Measurements from ENCODE around the gene DOK6. TPM values are rescaled to one million over a fixed set of nuclear protein-coding genes. Genes with fewer than 3 reads are reported as not detected.

The DOK6 gene
- total RNA-seq, 1 experiment from 2014 or later: not detected

DNA sequence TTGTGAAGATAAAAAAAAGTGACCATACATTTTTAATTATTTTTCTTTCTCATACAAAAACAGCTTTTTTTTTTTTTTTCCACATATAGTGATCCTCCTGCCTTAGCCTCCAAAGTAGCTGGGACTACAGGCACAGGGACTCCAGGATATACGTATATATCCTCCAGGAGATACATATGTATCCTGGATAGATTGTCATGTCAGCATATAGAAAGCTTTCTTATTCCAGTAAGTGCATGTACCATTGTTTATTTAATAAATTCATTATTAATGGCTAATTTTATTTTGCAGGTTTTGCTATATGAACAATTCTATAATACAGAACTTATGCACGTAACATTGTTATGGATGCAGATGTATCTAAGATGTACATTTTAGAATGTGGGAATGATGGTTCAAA lies 138.7 kb downstream of the DOK6 start:
- ATAC-seq (no peak), DNase-seq (no peak)
- Histone ChIP-seq H3K36me3 (ENCODE audit: low read depth, low read length) (no peaks in the 10 kb centered on the region), H3K4me2 (ENCODE audit: low read length) (no peak overlapping the region), H3F3A (ENCODE audit: low read length, unreplicated experiment) (no peaks in the 10 kb centered on the region), H3K9ac (ENCODE audit: low read length) (no peak overlapping the region), H3K4me1 (ENCODE audit: insufficient read depth, low read length) (no peaks in the 10 kb centered on the region), H2AFZ (ENCODE audit: low read length) (no peak overlapping the region), H3K4me3 (ENCODE audit: low read length) (no peak overlapping the region), H4K20me1 (ENCODE audit: low read length) (no peaks in the 10 kb centered on the region), H3K27me3 (ENCODE audit: low read length) (no peaks in the 10 kb centered on the region; the same call in 1 of the 2 replicates), H3K79me2 (ENCODE audit: low read length) (no peaks in the 10 kb centered on the region), H3K9me3 (ENCODE audit: low read length) (no peaks in the 10 kb centered on the region), H3K9me2 (replicated peaks; ENCODE audit: low read length) (no peaks in the 10 kb centered on the region), H3K27ac (ENCODE audit: low read length) (no peak overlapping the region)
- no TSS peak for BruUV-seq (replicated peaks)
- ChIA-PET CTCF (no interaction called here), POLR2A (ENCODE audit: unreplicated experiment) (no interaction called here)
- TF ChIP-seq EZH2 (IDR thresholded peaks at IDR 0.05; ENCODE audit: low read length, unreplicated experiment): no peak
- no peak for TF ChIP-seq CTCF (conservative IDR thresholded peaks at IDR 0.05; ENCODE audit: low read depth, low read length)
- TF ChIP-seq EZH2phosphoT487 (IDR thresholded peaks at IDR 0.05; ENCODE audit: borderline replicate concordance, low read length): no peak
- intact Hi-C loops (cut with micrococcal nuclease): no loop called here

DNA sequence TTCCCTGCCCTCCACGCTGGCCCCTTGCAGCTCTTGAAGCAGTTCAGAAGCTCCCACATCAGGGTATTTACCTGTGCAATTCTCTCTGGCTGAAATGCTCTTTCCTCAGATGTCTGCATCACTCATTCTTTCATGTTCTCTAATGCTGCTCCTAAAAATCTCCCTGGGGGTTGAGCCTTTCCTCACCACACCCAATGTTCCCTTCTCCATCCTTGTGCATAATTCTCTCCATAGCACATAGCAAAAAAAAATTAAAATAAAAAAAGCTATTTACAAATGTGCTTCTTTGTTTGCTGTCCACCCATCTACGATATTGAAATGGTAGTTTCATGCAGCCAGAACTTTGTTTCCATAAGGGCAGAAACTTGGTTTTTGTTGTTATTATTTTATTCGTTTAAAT lies 155.5 kb downstream of the DOK6 start:
- Histone ChIP-seq H3K27me3 (ENCODE audit: low read length) (no peaks in the 10 kb centered on the region), H2AFZ (ENCODE audit: low read length) (no peak overlapping the region), H3K27ac (ENCODE audit: low read length) (no peak overlapping the region), H3K9me2 (replicated peaks; ENCODE audit: low read length) (no peaks in the 10 kb centered on the region), H3K4me3 (ENCODE audit: low read length) (no peak overlapping the region), H3K4me2 (ENCODE audit: low read length) (no peak overlapping the region), H3K9ac (ENCODE audit: low read length) (no peak overlapping the region), H4K20me1 (ENCODE audit: low read length) (no peaks in the 10 kb centered on the region), H3K9me3 (ENCODE audit: low read length) (no peaks in the 10 kb centered on the region), H3K4me1 (ENCODE audit: insufficient read depth, low read length) (no peaks in the 10 kb centered on the region), H3K79me2 (ENCODE audit: low read length) (no peaks in the 10 kb centered on the region), H3K36me3 (ENCODE audit: low read depth, low read length) (no peaks in the 10 kb centered on the region), H3F3A (ENCODE audit: low read length, unreplicated experiment) (no peaks in the 10 kb centered on the region)
- DNase-seq: no peak
- intact Hi-C loops (cut with micrococcal nuclease): no loop called here
- ATAC-seq: no peak
- CTCF ChIA-PET: no interaction called here
- TF ChIP-seq EZH2 (IDR thresholded peaks at IDR 0.05; ENCODE audit: low read length, unreplicated experiment) (no peak), EZH2phosphoT487 (IDR thresholded peaks at IDR 0.05; ENCODE audit: borderline replicate concordance, low read length) (no peak), CTCF (conservative IDR thresholded peaks at IDR 0.05; ENCODE audit: low read depth, low read length) (no peak)
- BruUV-seq (replicated peaks): no TSS peak
- POLR2A ChIA-PET (ENCODE audit: unreplicated experiment): no interaction called here

GRCh38 chr18:69557282-69557681 lies 156.6 kb downstream of the DOK6 start:
- TF ChIP-seq EZH2phosphoT487 (IDR thresholded peaks at IDR 0.05; ENCODE audit: borderline replicate concordance, low read length): no peak
- no peak for TF ChIP-seq EZH2 (IDR thresholded peaks at IDR 0.05; ENCODE audit: low read length, unreplicated experiment)
- no peak for TF ChIP-seq CTCF (conservative IDR thresholded peaks at IDR 0.05; ENCODE audit: low read depth, low read length)
- no peak overlapping the region for H3K27ac ChIP-seq (ENCODE audit: low read length)
- H3K36me3 ChIP-seq (ENCODE audit: low read depth, low read length): no peaks in the 10 kb centered on the region
- no peak overlapping the region for H3K4me3 ChIP-seq (ENCODE audit: low read length)
- no peaks in the 10 kb centered on the region for H3K4me1 ChIP-seq (ENCODE audit: insufficient read depth, low read length)
- no peaks in the 10 kb centered on the region for H3K9me3 ChIP-seq (ENCODE audit: low read length)
- ChIA-PET CTCF (no interaction called here), POLR2A (ENCODE audit: unreplicated experiment) (no interaction called here)
- intact Hi-C loops (cut with micrococcal nuclease): no loop called here
- no peak for ATAC-seq
- no peak overlapping the region for H2AFZ ChIP-seq (ENCODE audit: low read length)
- no peak overlapping the region for H3K9ac ChIP-seq (ENCODE audit: low read length)
- BruUV-seq (replicated peaks): no TSS peak
- H3F3A ChIP-seq (ENCODE audit: low read length, unreplicated experiment): no peaks in the 10 kb centered on the region
- no peaks in the 10 kb centered on the region for H4K20me1 ChIP-seq (ENCODE audit: low read length)
- no peaks in the 10 kb centered on the region for H3K9me2 ChIP-seq (replicated peaks; ENCODE audit: low read length)
- no peak overlapping the region for H3K4me2 ChIP-seq (ENCODE audit: low read length)
- no peak for DNase-seq
- no peaks in the 10 kb centered on the region for H3K27me3 ChIP-seq (ENCODE audit: low read length)
- H3K79me2 ChIP-seq (ENCODE audit: low read length): no peaks in the 10 kb centered on the region
